ENCODE measurements around the gene KIF3B. TPM values are rescaled to one million over a fixed set of nuclear protein-coding genes. Genes with fewer than 3 reads are reported as not detected.
A peak's percentile ranks its signal among the peaks of the same experiment; 100 is the strongest.

KIF3B gene
- total and polyA plus RNA-seq, 2 of the 13 experiments (the other 11 are each of a cell fraction or from before 2014, with no cell fraction given) = 23.6 to 28.8 TPM

DNA sequence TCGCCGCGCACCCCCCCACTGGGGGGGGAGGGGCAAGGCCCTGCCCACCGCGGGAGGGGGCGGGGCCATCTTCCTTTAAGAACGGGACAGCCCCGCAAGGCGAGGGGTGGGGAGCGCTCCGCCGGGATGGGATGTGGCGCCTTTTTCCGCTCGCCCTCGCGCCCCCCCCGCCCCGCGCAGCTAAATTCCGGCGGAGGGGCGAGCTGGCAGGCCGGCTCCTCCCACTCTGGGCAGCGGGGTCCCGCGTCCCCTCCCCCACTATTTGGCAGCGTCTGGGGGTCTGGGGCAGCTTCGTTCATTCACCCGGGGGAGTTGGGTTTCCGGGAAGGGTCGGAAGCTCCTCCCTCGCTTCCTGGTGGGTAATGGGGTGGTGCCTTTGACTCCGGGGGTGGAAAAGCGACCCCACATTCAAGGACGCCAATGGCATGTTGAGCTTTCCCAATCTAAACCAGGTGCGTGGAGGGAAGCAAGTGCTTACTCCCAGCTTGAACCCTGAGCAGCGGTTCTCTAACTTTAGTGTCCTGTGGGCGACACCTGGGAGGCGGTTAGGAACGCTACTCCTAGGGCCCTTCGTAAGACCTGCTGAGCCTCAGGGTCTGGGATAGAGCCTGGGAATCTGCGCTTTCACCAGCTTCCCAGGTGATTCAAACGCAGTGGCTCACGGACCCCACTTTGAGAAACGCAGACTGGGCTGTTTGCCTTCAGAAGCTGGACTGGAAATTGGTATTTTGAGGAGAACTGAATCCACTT is 81.6 kb downstream of the KIF3B start:
- peak overlapping the region; percentile 73 to 95 (median 89) for H3K4me3 ChIP-seq (replicated peaks in 1 of 3; ENCODE audit: insufficient read depth in 1 of 3, low read depth in 2 of 3, low read length in 3 of 3)
- TF ChIP-seq MLLT10 (CRISPR knock-in tag; IDR thresholded peaks at IDR 0.05) (no peak), ZNF441 (CRISPR knock-in tag; IDR thresholded peaks at IDR 0.05; ENCODE audit: borderline replicate concordance) (peak; percentile 54), TBX2 (CRISPR knock-in tag; IDR thresholded peaks at IDR 0.05; ENCODE audit: borderline replicate concordance) (peak; percentile 78), ZNF33B (CRISPR knock-in tag; IDR thresholded peaks at IDR 0.05) (peak; percentile 77), SP140L (CRISPR knock-in tag; IDR thresholded peaks at IDR 0.05; ENCODE audit: borderline replicate concordance) (no peak), ZNF777 (CRISPR knock-in tag; IDR thresholded peaks at IDR 0.05) (no peak), ZFY (CRISPR knock-in tag; IDR thresholded peaks at IDR 0.05) (no peak; the same call in 1 of the 2 replicates), KDM6A (CRISPR knock-in tag; IDR thresholded peaks at IDR 0.05; ENCODE audit: low read depth) (no peak)
- TF ChIP-seq, protein P1, sequence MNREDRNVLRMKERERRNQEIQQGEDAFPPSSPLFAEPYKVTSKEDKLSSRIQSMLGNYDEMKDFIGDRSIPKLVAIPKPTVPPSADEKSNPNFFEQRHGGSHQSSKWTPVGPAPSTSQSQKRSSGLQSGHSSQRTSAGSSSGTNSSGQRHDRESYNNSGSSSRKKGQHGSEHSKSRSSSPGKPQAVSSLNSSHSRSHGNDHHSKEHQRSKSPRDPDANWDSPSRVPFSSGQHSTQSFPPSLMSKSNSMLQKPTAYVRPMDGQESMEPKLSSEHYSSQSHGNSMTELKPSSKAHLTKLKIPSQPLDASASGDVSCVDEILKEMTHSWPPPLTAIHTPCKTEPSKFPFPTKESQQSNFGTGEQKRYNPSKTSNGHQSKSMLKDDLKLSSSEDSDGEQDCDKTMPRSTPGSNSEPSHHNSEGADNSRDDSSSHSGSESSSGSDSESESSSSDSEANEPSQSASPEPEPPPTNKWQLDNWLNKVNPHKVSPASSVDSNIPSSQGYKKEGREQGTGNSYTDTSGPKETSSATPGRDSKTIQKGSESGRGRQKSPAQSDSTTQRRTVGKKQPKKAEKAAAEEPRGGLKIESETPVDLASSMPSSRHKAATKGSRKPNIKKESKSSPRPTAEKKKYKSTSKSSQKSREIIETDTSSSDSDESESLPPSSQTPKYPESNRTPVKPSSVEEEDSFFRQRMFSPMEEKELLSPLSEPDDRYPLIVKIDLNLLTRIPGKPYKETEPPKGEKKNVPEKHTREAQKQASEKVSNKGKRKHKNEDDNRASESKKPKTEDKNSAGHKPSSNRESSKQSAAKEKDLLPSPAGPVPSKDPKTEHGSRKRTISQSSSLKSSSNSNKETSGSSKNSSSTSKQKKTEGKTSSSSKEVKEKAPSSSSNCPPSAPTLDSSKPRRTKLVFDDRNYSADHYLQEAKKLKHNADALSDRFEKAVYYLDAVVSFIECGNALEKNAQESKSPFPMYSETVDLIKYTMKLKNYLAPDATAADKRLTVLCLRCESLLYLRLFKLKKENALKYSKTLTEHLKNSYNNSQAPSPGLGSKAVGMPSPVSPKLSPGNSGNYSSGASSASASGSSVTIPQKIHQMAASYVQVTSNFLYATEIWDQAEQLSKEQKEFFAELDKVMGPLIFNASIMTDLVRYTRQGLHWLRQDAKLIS (CRISPR knock-in tag; IDR thresholded peaks at IDR 0.05) = no peak; the same call in 1 of the 2 replicates
- TF ChIP-seq, protein P2, sequence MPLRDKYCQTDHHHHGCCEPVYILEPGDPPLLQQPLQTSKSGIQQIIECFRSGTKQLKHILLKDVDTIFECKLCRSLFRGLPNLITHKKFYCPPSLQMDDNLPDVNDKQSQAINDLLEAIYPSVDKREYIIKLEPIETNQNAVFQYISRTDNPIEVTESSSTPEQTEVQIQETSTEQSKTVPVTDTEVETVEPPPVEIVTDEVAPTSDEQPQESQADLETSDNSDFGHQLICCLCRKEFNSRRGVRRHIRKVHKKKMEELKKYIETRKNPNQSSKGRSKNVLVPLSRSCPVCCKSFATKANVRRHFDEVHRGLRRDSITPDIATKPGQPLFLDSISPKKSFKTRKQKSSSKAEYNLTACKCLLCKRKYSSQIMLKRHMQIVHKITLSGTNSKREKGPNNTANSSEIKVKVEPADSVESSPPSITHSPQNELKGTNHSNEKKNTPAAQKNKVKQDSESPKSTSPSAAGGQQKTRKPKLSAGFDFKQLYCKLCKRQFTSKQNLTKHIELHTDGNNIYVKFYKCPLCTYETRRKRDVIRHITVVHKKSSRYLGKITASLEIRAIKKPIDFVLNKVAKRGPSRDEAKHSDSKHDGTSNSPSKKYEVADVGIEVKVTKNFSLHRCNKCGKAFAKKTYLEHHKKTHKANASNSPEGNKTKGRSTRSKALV (CRISPR knock-in tag; IDR thresholded peaks at IDR 0.05) = no peak
- TF ChIP-seq, protein P3, sequence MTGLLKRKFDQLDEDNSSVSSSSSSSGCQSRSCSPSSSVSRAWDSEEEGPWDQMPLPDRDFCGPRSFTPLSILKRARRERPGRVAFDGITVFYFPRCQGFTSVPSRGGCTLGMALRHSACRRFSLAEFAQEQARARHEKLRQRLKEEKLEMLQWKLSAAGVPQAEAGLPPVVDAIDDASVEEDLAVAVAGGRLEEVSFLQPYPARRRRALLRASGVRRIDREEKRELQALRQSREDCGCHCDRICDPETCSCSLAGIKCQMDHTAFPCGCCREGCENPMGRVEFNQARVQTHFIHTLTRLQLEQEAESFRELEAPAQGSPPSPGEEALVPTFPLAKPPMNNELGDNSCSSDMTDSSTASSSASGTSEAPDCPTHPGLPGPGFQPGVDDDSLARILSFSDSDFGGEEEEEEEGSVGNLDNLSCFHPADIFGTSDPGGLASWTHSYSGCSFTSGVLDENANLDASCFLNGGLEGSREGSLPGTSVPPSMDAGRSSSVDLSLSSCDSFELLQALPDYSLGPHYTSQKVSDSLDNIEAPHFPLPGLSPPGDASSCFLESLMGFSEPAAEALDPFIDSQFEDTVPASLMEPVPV (CRISPR knock-in tag; IDR thresholded peaks at IDR 0.05) = no peak
- TF ChIP-seq, protein P4, sequence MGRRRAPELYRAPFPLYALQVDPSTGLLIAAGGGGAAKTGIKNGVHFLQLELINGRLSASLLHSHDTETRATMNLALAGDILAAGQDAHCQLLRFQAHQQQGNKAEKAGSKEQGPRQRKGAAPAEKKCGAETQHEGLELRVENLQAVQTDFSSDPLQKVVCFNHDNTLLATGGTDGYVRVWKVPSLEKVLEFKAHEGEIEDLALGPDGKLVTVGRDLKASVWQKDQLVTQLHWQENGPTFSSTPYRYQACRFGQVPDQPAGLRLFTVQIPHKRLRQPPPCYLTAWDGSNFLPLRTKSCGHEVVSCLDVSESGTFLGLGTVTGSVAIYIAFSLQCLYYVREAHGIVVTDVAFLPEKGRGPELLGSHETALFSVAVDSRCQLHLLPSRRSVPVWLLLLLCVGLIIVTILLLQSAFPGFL (CRISPR knock-in tag; IDR thresholded peaks at IDR 0.05) = no peak
- TF ChIP-seq, protein P5, sequence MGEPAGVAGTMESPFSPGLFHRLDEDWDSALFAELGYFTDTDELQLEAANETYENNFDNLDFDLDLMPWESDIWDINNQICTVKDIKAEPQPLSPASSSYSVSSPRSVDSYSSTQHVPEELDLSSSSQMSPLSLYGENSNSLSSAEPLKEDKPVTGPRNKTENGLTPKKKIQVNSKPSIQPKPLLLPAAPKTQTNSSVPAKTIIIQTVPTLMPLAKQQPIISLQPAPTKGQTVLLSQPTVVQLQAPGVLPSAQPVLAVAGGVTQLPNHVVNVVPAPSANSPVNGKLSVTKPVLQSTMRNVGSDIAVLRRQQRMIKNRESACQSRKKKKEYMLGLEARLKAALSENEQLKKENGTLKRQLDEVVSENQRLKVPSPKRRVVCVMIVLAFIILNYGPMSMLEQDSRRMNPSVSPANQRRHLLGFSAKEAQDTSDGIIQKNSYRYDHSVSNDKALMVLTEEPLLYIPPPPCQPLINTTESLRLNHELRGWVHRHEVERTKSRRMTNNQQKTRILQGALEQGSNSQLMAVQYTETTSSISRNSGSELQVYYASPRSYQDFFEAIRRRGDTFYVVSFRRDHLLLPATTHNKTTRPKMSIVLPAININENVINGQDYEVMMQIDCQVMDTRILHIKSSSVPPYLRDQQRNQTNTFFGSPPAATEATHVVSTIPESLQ (CRISPR knock-in tag; conservative IDR thresholded peaks at IDR 0.05) = no peak

More for the DNA sequence above, 81.6 kb downstream of the KIF3B start:
- peak; percentile 39 for FAIRE-seq
- ChIA-PET POLR2A (interaction anchor here (0.7 to 5.3 kb wide), 14 partner anchors 8 to 327 kb away, joined by 3 to 36 read pairs (median 6); no protein-coding TSS in a partner anchor), CTCF (ENCODE audit: low intra/inter-chr PET ratio, low total read pairs) (no interaction called here)
- H2AFZ ChIP-seq (ENCODE audit: low read length) = no peak overlapping the region
- peak overlapping the region; percentile 84 for H3K9ac ChIP-seq (ENCODE audit: insufficient read depth, low read depth, low read length)
- peak; percentile 14 for ATAC-seq
- H3K4me2 ChIP-seq (ENCODE audit: low read depth, low read length) = peak overlapping the region; percentile 93
- in situ Hi-C loops (cut with HindIII; ENCODE audit: extremely low pct_ligation_motif_present, low pct_unique_long_range_greater_than_20kb) (no loop called here), intact Hi-C loops (cut with micrococcal nuclease; ENCODE audit: unreplicated experiment) (loop anchor here (5.0 kb wide), 2 partner anchors 82 to 123 kb away; partner anchors contain the start of gene KIF3B)
- no peaks in the 10 kb centered on the region for H3K36me3 ChIP-seq (replicated peaks in 1 of 2; ENCODE audit: control insufficient read depth in 1 of 2, insufficient read depth in 2 of 2, low read length in 2 of 2)
- peaks cover 53% of the 10 kb centered on the region for H4K20me1 ChIP-seq (ENCODE audit: insufficient read depth, low read length)
- WGBS (ENCODE audit: low lambda C conversion rate) = 1% methylated on average over 36 of the region's 46 CpGs
- H3K9me3 ChIP-seq (ENCODE audit: low read length) = no peaks in the 10 kb centered on the region
- peaks cover 56% of the 10 kb centered on the region for H3K79me2 ChIP-seq (ENCODE audit: insufficient read depth, low read length)
- H3K27me3 ChIP-seq (ENCODE audit: control insufficient read depth in 1 of 2, insufficient read depth in 2 of 2, low read length in 2 of 2) = no peaks in the 10 kb centered on the region; a peak in 1 of 5 replicates
- BruUV-seq (replicated peaks) = no TSS peak
- H3K4me1 ChIP-seq (ENCODE audit: insufficient read depth, low read length) = peaks cover 72% of the 10 kb centered on the region
- peak; percentile 85 for DNase-seq (ENCODE audit: low spot score)
- peak overlapping the region; percentile 74 for H3K27ac ChIP-seq (ENCODE audit: extremely low read length, insufficient read depth, low read length)
